Keratinocyte (primary cell): ENCODE data around the gene STX8. TPM values are rescaled to one million over a fixed set of nuclear protein-coding genes. Genes with fewer than 3 reads are reported as not detected.

Experiments used
- DNase-seq: peaks from one replicate; pipeline ENCODE4 v3.0.0-alpha.2; 2011; ENCODE audit warnings: low read depth, missing footprints, low spot score
- FAIRE-seq: peaks from 2 replicates; lab custom pipeline; 2011; peaks lifted over from hg19 to GRCh38; lab: Jason Lieb, UNC
- H2AFZ ChIP-seq: 2 replicates; pipeline ENCODE4 v1.6.0; 2012; ENCODE audit warnings: low read length, control low read depth, inconsistent platforms; ENCODE audit not compliant: control insufficient read depth
- H3K27ac ChIP-seq: 2 replicates; pipeline ENCODE4 v1.5.1; 2011; ENCODE audit warnings: low read length; ENCODE audit not compliant: control insufficient read depth, insufficient read depth
- H3K27me3 ChIP-seq: 3 replicates; pipeline ENCODE4 v1.6.0; 2011; ENCODE audit warnings: low read length; ENCODE audit not compliant: control insufficient read depth, insufficient read depth; ENCODE audit errors: extremely low read depth
- H3K36me3 ChIP-seq, 2 experiments: 2 replicates in 1 of 2; 3 replicates in 1 of 2; pipeline ENCODE4 v1.5.1; 2011; ENCODE audit warnings: low read length in 2 of 2, mild to moderate bottlenecking in 1 of 2; ENCODE audit not compliant: control insufficient read depth in 2 of 2, insufficient read depth in 2 of 2; ENCODE audit errors: extremely low read depth in 1 of 2
- H3K4me1 ChIP-seq: 3 replicates; pipeline ENCODE4 v1.5.1; 2011; ENCODE audit warnings: low read length; ENCODE audit not compliant: control insufficient read depth, insufficient read depth; ENCODE audit errors: extremely low read depth
- H3K4me2 ChIP-seq: 3 replicates; pipeline ENCODE4 v1.6.0; 2011; ENCODE audit warnings: low read depth, low read length; ENCODE audit not compliant: control insufficient read depth, insufficient read depth; ENCODE audit errors: extremely low read depth
- H3K4me3 ChIP-seq, 3 experiments: fragments of 200-600 bp in 1 of 3; sonication (generic) in 1 of 3; 2 replicates in 2 of 3; 3 replicates in 1 of 3; pipeline ENCODE4 v1.5.1; 2011 to 2016; ENCODE audit warnings: low read length in 3 of 3, mild to moderate bottlenecking in 3 of 3, control low read depth in 2 of 3, inconsistent platforms in 1 of 3, low read depth in 1 of 3, mixed read lengths in 1 of 3, mixed run types in 1 of 3, moderate library complexity in 1 of 3; ENCODE audit not compliant: control insufficient read depth in 2 of 3, insufficient read depth in 2 of 3; ENCODE audit errors: extremely low read depth in 1 of 3
- H3K79me2 ChIP-seq: 2 replicates; pipeline ENCODE4 v1.6.0; 2012; ENCODE audit warnings: low read length; ENCODE audit not compliant: control insufficient read depth, insufficient read depth
- H3K9ac ChIP-seq: 3 replicates; pipeline ENCODE4 v1.6.0; 2011; ENCODE audit warnings: low read length; ENCODE audit not compliant: control insufficient read depth, insufficient read depth; ENCODE audit errors: extremely low read depth
- H3K9me1 ChIP-seq: 3 replicates; pipeline ENCODE4 v1.6.0; 2011; ENCODE audit warnings: low read length; ENCODE audit not compliant: control insufficient read depth, insufficient read depth; ENCODE audit errors: extremely low read depth
- H3K9me3 ChIP-seq: 2 replicates; pipeline ENCODE4 v1.5.1; 2012; ENCODE audit warnings: low read depth, low read length; ENCODE audit not compliant: control insufficient read depth
- H4K20me1 ChIP-seq: 3 replicates; pipeline ENCODE4 v1.6.0; 2011; ENCODE audit warnings: low read length; ENCODE audit not compliant: control insufficient read depth, insufficient read depth; ENCODE audit errors: extremely low read depth
- EZH2 ChIP-seq: IDR thresholded peaks from one replicate; pipeline ENCODE4 v1.6.1; 2012; ENCODE audit warnings: inconsistent platforms, mild to moderate bottlenecking, low read length, moderate library complexity
- dilution Hi-C: fragments of 300-500 bp; cut with MboI; formaldehyde crosslinking; loops from one replicate; pipeline ENCODE4 v1.7.0; 2020; ENCODE audit warnings: low sequenced_read_pairs; ENCODE audit not compliant: extremely low pct_ligation_motif_present
- polyA plus RNA-seq, 5 experiments: library from polyadenylated mRNA; depleted of rRNA in 3 of 5; stranded (reverse) in 3 of 5; stranded (forward) in 1 of 5; unstranded in 1 of 5; fragments of >200 nt; gene quantifications; 1 replicate in 1 of 5; 2 replicates in 3 of 5; 3 replicates in 1 of 5; pipeline versions ENCODE4 v1.2.1 to v1.2.3, GENCODE V29; 2011 to 2012; ENCODE audit warnings: missing spikeins in 2 of 5, low read depth in 1 of 5, low replicate concordance in 1 of 5
- TF ChIP-seq, protein P1 (sequence below), 3 experiments: IDR thresholded peaks in 1 of 3; conservative IDR thresholded peaks in 1 of 3; optimal IDR thresholded peaks in 1 of 3; 2 replicates in 2 of 3; 3 replicates in 1 of 3; pipeline versions ENCODE3 to v1.5.1; 2011; ENCODE audit warnings: low read length in 3 of 3, mild to moderate bottlenecking in 3 of 3, moderate library complexity in 2 of 3, control low read depth in 1 of 3, inconsistent platforms in 1 of 3; ENCODE audit not compliant: insufficient read depth in 2 of 3; ENCODE audit errors: extremely low read depth in 1 of 3

Gene STX8
- polyA plus RNA-seq, 1 donor (not counting 4 experiments of a cell fraction or from before 2014, with no cell fraction given), result 90.3 TPM

DNA sequence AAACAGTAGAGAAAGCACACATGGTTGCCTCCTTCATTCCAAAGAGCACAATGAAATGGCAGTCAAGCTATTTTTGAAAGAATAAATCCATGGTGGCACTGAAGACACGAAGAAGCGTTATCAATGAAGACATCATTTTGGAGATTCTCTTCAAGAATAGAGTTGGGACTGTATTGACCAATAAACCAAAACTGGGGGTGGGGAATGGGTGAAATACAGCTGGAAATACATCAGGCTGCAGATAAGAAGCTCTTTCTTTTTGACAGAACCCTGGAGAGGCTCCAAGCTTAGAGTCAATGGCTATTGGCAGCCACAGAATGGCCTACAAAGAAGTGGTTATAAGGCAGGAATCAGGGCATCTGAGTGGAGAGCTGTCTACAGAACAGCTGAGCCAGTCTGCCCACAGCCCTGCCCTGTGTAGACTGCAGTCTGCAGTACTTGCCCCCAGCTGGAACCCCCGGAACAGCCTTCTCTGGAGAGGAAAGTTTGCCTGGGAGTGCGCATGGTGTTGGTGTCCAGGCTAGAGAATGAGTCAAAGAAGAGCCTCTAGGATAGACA is 100.4 kb downstream of the STX8 start:
- Histone ChIP-seq H3K9me1 (no peaks in the 10 kb centered on the region), H3K4me3 (no peak overlapping the region), H3K9ac (no peak overlapping the region), H3K79me2 (no peaks in the 10 kb centered on the region), H3K27ac (no peak overlapping the region), H3K9me3 (no peaks in the 10 kb centered on the region), H2AFZ (no peak overlapping the region), H3K4me2 (no peak overlapping the region), H3K4me1 (no peaks in the 10 kb centered on the region), H3K27me3 (no peaks in the 10 kb centered on the region), H3K36me3 (peaks cover 0 to 3% of the 10 kb centered on the region in 2 experiments), H4K20me1 (no peaks in the 10 kb centered on the region)
- dilution Hi-C loops, result no loop called here
- TF ChIP-seq, protein P1, sequence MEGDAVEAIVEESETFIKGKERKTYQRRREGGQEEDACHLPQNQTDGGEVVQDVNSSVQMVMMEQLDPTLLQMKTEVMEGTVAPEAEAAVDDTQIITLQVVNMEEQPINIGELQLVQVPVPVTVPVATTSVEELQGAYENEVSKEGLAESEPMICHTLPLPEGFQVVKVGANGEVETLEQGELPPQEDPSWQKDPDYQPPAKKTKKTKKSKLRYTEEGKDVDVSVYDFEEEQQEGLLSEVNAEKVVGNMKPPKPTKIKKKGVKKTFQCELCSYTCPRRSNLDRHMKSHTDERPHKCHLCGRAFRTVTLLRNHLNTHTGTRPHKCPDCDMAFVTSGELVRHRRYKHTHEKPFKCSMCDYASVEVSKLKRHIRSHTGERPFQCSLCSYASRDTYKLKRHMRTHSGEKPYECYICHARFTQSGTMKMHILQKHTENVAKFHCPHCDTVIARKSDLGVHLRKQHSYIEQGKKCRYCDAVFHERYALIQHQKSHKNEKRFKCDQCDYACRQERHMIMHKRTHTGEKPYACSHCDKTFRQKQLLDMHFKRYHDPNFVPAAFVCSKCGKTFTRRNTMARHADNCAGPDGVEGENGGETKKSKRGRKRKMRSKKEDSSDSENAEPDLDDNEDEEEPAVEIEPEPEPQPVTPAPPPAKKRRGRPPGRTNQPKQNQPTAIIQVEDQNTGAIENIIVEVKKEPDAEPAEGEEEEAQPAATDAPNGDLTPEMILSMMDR (optimal IDR thresholded peaks at IDR 0.05 in 1 of 3, IDR thresholded peaks at IDR 0.05 in 1 of 3, conservative IDR thresholded peaks at IDR 0.05 in 1 of 3; ENCODE audit: extremely low read depth in 1 of 3, insufficient read depth in 2 of 3, low read length in 3 of 3), result no peak
- no peak for TF ChIP-seq EZH2
- DNase-seq (no peak), FAIRE-seq (no peak)

DNA sequence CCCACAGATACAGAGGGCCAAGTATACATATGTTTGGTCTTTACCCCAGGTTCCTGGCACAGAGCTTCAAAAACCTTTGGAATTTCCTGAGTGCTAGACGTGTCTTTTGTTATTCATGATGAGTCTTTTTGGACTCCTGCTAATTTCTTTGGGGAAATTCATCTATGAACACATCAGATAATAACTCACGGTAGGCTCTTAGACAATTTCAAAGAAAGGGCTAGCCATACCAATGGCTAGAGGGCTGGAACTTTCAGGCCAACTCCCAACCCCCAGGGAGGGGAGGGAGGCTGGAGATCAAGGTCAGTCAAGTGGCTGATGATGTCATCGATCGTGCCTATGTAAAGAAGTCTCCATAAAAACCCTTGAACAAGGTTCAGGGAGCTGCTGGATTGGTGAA is 101.9 kb downstream of the STX8 start:
- Histone ChIP-seq H3K79me2 (no peaks in the 10 kb centered on the region), H3K9ac (no peak overlapping the region), H3K27ac (peak overlapping the region; percentile 2), H3K4me3 (no peak overlapping the region), H4K20me1 (no peaks in the 10 kb centered on the region), H3K36me3 (peaks cover 0 to 3% of the 10 kb centered on the region in 2 experiments), H2AFZ (no peak overlapping the region), H3K4me2 (no peak overlapping the region), H3K9me1 (no peaks in the 10 kb centered on the region), H3K4me1 (no peaks in the 10 kb centered on the region), H3K9me3 (no peaks in the 10 kb centered on the region), H3K27me3 (no peaks in the 10 kb centered on the region)
- DNase-seq, result peak; percentile 21
- dilution Hi-C loops, result no loop called here
- no peak for TF ChIP-seq EZH2
- TF ChIP-seq, protein P1 (optimal IDR thresholded peaks at IDR 0.05 in 1 of 3, IDR thresholded peaks at IDR 0.05 in 1 of 3, conservative IDR thresholded peaks at IDR 0.05 in 1 of 3; ENCODE audit: extremely low read depth in 1 of 3, insufficient read depth in 2 of 3, low read length in 3 of 3), result no peak
- no peak for FAIRE-seq
